ENCODE measurements around the gene SLC29A4.

The SLC29A4 gene

DNA sequence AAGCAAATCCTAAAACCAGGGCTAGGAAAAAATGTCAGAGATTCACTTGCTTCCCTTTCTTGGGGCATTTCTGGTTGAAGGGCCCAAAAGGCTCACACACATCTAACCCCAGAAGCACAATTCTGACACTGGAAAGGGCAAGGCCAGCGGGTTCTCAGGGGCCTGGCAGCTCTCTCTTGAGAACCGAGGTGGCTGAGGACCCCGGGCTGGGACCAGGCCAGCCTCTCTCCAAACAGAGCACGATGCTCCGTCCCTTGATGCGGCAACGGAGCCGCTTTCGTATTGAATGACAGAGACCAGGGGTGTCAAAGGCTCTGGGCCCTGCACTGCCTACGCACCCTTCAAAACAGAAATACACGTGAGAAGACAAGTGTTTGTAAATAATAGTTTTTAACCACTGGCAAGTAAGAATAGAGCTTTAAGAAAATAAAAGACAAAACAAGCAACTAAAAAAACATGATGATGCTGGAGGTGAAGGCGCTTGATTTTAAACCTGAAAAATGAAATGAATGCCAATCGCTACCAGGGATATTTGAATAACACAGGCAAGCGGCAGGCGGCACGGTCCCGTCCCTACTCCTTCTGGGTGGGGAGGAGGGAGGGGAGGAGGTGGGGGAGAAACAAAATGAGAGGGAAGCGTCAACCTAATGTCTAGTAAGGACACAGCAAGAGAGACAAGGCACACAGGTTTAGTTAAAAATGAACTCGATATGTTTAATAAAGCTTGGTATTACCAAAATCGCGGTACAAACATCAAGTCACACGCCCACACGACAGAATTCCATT, 68.0 kb downstream of the SLC29A4 start:
- DNase-seq (ENCODE audit: low read depth in 3 of 3, low spot score in 1 of 3), result no peak

DNA sequence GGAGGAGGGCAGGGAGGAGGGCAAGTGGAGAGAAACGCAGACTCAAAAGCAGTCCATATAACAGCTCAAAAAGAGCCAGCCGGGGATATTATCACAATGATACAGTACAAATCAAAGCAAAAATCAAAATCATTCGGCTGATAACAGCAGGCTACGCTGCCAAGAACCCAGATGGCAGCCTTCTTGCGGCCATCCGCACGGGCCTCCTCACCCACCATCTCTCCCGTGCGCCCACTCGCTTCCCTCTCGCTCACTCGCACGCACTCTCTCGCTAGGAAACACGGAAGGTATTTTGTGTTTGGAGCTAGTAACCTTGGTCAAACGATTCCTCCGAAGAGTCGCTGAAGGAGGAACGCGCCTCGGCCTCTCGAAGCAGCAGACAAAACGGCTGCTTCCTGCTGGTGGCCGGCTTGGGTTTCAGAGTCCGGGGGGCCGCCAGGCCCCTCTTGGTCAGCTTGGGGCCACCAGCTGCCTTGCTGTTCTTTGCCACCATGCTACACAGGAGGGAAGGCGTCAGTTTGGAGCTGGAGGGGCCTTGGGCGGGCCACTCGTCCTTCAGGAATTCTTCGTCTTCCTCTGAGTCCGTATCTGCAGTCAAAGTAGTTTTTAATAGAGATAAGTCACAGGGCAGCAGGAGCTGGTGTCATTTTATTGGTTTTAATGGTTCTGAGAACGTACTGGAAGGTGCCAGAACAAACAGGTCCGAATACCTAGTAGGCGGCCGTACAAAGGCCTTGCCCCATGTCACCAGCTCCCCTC, 68.9 kb downstream of the SLC29A4 start:
- no peak for DNase-seq (ENCODE audit: low read depth in 3 of 3, low spot score in 1 of 3)

DNA sequence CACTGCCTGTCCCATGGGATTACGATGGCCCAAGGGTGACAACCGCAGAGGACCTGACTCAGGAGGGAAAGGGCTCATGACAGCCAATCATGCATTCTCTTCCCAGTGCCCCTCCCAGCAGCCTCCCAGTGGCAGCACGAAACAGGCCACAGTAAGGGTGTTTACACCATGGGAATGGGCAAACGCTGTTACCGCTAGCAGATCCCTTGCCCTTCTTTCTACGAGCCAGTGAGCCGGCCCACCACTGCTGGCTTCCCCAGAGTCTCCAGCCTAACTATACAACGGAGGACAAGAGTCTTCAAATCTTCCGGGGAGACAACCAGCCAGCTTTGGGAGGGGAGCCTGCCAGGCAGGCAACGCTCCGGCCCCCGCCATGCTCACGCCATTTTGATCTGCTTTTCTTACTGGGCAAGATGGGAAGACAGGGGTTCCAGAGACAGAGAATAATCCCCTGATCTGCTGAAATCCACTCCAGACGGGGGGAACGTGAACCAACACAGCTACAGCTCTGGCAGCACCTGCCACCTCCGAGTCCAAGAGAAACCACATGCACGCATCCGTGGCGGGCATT, 69.8 kb downstream of the SLC29A4 start:
- no peak for DNase-seq (ENCODE audit: low read depth in 3 of 3, low spot score in 1 of 3)

DNA sequence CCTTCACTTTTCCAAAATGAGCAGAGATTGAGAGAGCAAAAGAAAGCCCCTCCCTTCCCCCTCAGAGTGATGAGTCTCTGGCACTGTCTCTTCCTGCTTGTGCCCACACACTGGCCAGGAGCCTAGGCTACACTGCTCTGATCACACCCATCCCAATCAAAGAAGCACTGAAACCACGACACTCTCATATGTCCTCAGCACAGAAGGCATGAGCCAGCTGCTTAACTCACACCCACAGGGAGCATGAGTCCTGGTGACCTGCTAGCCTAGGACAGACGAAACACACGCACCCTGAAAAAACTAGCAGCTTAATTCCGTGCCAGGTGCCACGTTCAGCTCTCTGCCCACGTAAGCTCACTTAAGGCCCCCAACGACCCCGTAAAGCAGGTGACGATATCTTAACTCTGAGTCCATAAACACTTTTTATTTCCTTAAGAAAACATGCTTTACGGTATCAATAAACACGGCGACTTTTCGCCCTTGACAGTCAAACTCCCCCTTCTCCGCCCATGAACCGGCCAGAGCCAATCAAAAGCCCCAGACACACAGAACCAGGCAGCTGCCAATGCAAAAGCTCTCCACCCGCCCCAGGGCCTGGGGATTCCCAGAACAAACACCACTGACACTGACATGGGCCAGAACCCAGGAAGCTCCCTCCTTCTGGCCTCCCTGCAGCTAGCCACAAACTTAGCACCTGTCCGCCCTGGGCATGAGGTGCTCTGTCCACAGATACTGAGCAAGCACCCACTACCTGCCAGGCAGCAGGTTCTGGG, 71.9 kb downstream of the SLC29A4 start:
- no peak for DNase-seq (ENCODE audit: low read depth in 3 of 3, low spot score in 1 of 3)
